COLO668 (cell line): ENCODE results near the gene ATP8B3.
"Not testable (repeated sequence)": the region's sequence is repeated elsewhere in the genome, so short reads cannot be mapped to it uniquely, and the experiment has no call there.

Experiments
- DNase-seq: peaks from one replicate; lab custom pipeline; 2025; ENCODE audit not compliant: unreplicated experiment; lab: John Stamatoyannopoulos, UW

ATP8B3 gene

DNA sequence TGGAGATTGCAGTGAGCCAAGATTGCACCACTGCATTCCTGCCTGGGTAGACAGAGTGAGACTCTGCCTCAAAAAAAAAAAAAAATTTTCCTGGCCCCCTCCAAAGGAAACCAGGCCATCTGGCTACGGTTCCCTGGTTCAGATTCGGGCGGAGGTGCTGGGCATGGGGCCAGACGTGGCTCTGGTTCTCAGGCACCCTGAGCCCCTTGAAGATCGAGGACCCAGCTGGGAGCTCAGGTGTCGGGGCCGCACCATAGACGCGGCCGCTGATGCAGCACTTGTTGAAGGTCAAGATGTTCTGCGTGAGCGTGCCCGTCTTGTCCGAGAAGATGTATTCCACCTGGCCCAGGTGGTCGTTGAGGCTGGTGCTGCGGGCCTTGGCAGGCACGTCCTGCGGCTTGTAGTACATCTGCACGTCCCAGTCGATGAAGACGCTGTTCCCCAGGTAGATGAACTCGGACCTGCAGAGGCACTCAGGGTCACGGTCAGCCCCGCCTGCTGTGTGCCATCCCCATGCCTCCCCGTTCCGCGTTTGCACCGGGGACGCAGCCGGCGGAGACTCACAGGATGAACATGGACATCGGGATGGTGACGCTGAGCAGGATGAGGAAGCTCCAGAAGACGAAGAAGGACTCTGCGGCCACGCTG lies 12.3 kb downstream of the ATP8B3 start:
- DNase-seq: no peak

DNA sequence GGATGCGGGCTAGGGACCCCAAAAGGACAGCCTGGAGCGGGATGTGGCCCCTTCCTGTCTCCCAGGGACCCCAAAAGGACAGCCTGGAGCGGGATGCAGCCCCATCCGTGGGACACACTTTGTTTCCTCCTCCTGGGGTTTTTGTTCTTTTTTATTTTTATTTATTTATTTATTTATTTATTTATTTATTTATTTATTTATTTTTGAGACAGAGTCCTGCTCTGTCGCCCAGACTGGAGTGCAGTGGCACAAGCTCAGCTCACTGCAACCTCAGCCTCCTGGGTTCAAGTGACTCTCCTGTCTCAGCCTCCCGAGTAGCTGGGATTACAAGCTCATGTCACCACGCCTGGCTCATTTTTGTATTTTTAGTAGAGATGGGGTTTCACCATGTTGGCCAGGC lies 14.8 kb downstream of the ATP8B3 start:
- DNase-seq: not testable (repeated sequence)

DNA sequence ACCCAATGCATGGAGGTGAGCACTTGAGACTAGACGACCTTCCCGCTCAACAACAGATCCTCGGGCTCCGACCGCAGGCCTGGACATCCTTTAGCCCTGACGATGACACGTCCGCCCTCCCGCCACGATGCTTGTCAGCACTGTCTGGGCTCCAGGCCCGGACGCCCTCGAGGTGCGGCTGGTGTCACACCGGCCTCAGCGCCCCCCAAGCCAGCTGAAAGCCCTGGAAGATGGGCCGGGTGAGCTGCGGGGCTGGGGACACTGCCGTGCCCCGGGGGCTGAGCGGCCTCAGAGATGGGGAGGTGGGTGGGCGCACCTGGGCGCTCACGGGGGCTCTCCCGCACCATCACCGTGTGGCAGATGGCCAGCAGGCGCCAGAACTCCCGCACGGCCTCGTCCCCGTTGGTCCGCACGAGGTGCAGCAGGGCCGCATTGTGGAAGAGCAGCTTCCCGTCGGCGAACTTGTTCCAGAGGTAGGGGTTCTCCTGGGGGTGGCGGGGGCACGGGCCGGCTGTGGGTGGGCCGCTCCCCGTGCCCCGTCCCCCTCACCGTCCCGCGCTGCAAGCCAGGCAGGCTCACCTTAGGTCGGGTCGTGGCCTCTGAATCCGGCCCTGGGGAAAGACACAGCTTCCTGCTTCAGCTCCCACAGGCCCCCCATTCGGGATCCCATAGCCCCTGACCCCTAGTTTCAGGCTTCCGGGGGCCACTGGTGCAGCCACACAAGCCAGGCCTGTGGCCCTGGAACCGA lies 15.5 kb downstream of the ATP8B3 start:
- DNase-seq: no peak

DNA sequence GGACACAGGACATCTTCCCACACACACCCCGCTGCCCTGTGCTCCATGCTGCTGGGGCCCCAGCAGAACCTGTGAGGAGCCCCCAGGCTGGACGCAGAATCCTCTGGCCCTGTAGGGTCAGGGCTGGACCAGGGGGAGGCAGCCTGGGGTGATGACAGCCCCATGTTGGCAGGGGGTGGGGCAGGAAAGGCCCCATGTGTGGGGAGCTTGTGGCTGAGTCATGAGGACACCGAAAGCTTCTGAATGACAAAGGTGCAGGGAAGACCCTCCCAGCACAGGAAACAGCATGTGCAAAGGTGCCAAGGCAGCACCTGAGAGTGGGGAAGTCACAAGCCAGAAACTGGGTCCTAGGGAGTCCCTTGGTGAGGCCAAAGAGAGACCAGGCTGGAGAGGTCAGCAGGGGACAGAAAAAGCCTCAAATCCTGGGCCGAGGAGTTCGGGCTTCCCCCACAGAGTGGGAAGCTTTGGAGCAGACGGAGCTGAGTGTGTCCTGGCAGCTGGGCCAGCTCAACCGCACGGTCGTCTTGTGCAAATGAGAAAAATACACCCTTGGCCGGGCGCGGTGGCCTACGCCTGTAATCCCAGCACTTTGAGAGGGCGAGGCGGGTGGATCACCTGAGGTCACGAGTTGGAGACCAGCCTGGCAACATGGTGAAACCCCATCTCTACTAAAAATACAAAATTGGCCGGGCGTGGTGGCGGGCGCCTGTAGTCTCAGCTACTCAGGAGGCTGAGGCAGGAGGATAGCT lies 17.5 kb downstream of the ATP8B3 start:
- DNase-seq: no peak

DNA sequence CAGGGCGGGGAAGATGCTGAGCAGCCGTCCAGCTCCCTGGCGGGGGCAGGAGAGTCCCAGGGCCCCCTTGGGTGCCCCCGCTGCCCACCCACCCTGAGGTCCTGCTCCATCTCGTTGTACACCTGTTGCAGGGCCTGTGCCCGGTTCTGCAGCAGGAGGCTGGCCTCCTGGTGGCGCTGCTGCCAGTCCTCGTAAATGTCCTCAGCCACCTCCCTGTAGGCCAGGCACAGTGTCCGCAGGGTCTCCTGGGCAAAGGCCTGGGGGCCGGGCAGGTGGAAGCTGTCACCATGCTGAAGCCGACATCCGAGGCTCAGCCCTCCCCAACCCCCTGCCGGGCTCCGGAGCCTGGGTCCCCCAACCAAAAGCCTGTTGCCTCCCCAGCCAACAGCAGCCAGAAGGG lies 20.2 kb downstream of the ATP8B3 start:
- no peak for DNase-seq

DNA sequence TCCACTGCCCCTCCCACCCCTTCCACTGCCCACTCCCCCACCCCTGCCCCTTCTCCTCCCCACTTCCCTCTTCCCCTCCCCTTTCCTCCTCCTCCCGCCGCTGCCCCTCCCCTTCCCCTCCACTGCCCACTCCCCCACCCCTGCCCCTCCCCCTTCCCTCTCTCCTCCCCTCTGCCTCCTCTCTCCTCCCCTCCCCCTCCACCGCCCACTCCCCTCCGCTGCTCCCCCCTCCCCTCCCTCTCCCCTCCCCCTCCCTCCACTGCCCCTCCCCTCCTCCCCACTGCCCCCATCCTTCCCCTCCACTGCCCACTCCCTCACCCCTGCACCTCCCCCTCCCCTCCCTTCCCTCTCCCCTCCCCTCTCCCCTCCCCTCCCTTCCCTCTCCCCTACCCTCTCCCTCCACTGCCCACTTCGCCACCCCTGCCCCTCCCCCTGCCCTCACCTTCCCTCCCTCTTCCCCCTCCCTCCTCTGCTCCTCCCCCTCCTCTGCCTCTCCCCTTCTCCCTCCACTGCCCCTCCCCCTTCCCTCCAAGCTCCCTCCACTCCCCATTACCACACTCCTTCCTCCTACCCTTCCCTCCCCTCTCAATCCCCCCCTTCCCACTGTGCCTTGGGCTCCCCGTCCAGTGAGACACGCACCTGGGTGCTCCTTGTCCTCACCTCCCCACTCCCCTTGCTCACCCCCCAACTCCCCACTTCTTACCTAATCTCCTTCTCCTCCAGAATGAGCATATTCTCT lies 21.9 kb downstream of the ATP8B3 start:
- DNase-seq: no peak

DNA sequence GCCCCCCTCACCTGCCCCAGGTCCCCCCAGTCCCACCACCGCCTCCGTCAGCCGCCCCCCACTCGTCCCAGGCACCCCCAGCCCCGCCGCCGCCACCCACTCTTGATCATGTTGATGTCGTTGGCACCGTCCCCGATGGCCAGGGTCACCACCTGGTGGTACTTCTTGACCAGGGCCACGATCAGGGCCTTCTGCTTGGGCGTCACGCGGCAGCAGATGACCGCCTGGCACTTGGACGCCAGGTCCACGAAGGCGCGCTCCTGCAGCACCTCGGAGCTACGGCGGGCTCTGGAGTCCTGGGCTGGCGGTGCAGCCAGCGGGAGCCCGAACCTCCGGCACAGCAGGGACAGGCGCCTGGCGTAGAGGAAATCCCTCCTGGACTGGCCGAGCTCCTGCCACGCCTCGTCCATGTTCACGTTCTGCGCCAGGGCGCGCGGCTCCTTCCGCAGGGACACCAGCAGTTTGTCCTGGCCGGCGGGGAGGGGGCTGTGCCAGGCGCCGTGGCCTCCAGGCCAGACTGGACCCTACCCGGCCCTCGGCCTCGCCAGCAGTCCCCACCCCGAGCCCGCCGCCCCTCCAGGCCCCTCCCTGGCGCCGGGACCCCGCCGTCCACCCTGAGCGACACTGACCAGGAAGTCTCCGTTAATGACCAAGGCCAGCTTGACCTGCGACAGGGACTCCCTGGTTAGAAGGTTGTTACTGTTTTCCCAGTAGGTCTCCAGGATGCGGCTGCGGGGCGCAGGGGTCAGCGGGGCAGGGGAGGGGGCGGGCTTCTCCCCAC lies 22.6 kb downstream of the ATP8B3 start:
- peak; percentile 19 for DNase-seq

DNA sequence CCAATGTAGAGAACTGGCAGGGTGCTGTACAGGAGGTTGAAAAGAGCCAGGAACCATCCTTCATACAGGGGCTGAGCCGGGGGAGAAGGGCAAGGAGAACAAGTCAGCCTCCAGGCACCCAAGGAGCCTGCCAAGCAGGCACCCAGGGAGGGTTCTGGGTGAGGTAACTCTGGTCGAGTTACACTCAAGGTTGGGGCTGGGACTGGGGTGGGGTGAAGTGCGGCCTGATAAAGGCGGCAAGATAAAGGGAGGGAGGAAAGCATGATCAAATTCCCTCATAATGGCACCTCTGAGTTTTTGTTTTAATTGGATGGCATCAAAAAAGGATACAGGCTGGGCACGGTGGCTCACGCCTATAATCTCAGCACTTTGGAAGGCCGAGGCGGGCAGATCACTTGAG lies 25.0 kb downstream of the ATP8B3 start:
- DNase-seq: no peak

DNA sequence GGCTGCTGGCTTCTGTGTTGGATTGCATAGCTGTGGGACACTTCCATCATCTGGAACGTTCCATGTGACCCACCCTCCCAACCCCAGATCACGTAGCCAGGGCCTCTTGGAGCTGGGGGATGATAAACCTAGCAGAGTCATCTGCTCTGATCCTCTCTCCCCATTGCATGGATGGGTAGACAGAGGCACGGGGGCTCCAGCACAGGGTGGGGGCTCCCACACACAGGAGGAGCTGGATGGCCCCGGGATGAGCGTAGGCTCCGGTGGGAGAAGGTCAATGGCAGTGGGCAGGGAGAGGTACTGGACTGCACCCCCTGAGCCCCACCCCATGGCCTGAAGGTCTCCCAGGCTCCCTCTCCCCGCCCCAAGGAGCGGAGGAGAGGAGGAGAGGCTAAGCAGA lies 25.4 kb downstream of the ATP8B3 start:
- no peak for DNase-seq

DNA sequence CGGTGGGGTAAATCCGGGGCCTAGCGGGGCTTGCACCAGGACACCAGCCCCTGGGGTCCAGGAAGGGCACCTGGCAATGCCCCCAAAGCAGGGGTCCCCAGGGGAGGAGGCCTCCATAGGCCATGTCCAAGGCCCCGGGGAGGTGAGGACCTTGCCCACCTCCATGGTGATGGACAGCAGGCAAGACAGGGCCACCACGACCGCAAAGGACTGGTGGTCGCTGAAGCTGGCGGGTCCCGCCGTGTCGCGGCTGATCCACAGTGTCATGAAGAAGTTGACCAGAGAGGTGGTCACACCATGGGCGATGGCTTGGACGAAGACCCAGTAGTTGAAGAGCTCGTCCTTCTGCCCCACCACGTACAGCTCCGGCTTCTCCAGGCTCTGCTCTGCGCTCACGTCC lies 26.8 kb downstream of the ATP8B3 start:
- no peak for DNase-seq

DNA sequence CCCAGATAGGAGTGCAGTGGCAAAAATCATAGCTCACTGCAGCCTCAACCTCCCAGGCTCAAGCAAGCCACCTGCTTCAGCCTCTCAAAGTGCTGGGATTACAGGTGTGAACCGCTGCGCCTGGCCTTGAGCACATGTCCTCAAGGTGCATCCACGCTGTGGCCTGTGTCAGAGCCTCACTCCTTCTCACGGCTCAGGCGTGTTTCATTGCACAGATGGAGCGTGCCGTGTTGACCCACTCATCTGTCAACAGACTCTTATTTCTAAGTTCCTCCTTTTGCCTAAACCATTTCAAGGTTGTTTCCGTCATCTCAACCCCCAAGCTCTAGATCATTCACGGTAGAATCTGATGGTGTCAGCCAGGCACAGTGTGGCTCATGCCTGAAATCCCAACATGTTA lies 28.2 kb downstream of the ATP8B3 start:
- no peak for DNase-seq

DNA sequence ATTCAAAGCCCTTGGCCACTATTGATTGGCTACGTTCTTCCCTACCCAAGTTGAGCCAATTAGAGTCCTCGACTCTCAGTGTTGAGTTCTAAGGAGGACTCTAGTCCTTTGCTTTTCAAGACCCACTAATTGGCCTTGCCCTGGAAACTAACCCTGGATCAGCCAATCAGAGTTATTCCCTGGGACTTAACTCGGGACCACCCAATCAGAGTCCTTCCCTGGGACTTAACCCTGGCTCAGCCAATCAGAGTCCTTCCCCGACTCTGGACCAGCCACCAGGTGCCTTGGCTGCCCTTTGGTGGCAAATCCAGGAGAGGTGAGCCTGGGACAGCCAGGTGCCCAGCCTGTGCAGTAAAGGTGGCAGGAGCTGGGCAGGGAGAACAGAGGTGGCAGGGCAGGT lies 28.7 kb downstream of the ATP8B3 start:
- no peak for DNase-seq

DNA sequence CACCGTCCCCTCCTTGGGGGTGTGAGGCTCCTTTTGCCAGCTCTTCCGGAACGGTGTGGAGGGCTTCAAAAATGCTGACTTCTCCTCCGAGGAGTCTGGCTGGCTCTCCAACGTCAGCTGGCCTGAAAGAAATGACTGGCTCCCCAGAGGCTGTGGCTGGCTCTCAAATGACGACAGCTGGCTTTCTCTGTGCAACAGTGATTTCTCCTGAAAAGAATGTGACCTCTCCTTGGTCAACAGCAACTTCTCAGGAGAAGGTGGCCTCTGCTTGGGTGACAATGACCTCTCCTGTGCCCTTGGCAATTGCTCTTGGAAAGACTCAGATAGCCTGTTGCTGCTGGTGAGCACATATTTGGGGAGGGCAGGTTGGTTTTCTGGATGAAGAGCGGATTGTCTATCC lies 29.6 kb downstream of the ATP8B3 start:
- no peak for DNase-seq

DNA sequence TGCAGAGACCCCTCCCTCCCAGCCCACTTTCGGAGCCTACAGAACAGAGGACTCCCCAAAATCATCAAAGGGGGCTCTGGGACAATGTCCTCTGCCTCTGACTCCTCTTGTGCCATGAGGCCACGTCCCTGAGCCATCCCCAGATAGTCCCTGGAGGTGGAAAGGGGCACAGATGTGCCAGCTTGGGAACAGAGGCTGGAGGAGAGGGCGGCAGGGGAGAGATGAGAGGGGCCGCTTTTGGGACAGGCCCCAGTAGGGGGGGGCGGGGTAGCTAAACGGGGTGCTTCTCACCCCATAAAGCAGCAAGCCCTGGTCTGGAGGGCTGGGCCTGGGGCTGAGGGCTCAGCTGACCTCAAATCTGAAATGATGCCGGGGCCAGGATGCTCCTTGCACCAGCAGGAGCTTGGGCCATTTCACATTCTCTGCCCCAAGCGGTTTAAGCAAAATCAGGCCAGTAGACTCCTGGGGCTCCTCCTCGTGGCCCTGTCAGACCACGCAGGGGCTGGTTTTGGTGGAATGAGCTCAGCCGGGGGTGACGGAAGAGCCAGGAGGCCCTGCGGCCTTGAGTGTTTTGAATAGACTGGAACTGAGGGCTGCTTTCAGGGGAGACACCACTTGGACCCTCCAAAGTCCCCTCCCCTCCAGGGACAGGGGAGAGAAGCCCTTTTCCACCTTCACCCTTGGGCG lies 31.7 kb downstream of the ATP8B3 start:
- peak; percentile 8 for DNase-seq

DNA sequence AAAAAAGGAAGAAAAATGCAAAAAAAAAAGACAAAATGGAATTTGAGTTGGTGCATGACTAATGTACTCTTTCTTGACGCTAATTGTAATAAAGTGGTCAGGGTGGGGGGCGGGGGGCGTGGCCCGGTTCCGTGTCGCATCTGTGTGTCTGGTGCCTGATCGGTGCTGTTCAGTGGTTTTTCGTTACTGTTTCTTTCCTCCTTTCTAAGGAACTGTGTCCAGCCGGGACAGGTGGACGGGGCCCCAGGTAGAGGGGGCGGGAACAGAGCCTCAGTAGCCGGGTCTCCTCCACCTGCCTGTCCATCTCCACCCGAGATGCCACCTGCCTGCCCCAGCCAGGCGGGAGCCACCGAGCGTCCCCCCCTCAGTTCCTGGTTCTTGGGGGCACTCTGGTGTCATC lies 32.5 kb downstream of the ATP8B3 start:
- no peak for DNase-seq

DNA sequence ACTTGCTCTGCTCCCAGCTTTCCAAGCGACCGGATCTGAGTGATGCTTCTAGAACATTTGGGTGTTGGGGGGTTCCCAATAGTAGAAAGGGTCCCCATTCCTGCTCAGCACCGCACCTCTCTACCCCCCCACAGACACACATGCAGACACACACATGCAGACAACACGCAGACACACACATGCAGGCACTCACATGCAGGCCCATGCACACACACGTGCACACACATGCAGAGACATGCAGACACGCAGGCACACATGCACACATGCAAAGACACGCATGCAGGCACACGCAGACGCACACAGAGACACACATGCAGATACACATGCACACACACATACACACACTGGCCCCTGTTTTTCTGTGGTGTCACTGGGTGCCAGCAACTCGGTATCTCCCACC lies 34.9 kb downstream of the ATP8B3 start:
- no peak for DNase-seq

DNA sequence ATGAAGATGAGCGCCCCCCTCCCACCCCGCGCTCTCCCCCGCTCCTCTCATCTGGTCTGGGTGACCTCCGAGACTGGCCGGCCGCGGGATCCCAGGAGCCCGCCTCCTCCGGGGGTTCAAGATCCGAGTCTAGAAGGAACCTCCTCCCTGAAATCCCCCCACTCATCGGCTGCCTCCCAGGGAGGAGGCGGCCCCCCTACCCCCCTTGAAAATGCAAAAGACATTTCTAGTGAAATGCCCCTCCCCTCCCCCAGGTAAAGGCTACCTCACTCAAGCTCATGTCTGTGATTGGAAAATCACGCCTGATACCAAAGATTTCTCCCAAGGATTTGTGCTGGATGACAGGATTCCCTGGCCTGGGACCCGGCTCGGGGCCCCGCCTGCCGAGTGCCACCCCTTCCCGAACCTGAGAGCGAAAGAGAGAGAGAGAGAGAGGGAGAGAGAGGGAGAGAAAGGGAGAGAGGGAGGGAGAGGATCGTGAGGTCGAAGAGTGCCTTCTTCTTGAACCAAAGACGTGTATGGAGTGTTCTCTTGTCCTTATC lies 35.4 kb downstream of the ATP8B3 start:
- DNase-seq: no peak

DNA sequence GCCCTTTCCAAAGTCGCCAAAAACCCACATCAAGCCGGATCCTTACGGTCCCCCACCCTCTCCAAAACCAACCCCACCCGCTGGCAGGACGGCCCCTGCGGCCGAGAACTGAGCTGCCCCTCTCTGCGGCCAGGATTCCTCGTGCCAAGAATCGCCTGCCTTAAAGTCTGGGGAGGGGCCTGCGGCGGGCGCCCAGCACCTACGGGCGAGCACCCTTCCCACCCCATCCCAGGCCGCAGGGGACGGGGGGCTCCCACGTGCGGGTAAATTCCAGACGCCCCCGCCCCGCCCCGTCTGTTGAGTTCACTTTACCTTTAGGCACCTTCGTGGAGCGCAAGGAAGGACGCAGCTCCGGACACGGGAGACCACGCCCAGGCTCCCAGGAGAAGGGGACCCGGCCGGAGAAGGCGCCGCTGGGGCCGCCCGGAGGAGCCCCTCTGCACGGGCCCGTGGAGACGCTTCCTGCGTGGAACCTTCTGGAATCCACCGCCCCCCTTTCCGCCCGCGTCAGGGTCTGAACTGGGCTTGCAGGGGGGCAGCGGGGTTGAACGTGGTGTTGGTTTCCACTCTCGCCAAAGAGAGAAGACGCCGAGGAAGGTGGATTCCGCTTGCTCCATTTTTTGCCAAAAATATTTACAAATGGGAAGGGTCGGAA lies 36.0 kb downstream of the ATP8B3 start:
- no peak for DNase-seq

DNA sequence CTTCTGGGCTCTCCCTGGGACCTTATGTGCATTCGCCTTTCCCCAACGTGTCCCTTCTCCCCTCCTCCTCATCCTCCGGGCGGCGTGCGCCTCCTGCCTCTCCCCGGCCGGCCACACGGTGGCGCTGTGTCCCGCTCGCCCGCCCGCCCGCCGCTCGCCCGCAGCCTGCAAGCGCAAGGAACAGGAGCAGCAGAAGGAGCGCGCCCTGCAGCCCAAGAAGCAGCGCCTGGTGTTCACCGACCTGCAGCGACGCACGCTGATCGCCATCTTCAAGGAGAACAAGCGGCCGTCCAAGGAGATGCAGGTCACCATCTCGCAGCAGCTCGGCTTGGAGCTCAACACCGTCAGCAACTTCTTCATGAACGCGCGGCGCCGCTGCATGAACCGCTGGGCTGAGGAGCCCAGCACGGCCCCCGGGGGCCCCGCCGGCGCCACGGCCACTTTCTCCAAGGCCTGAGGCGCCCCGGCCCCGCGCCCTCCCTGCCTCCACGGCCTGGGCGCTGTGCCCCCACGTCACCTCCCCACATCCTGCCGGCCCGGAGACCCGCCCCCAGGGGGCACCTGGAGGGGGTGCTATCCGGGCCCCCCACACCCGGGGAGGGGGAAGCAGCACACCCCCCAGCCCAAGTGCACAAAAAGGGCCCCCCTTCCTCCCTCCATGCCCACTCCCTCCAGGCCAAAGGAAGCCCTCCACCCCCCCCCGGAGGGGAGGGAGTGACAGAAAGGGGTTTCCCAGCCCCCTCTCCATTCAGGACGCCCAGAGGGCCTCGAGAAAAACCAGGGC lies 36.9 kb downstream of the ATP8B3 start:
- DNase-seq: no peak
